Measurements from ENCODE around the gene ENDOU.

ENDOU gene

GRCh38 chr12:47729233-47729632, 3.9 kb upstream of the ENDOU start:
- no peak overlapping the region for H3K4me3 ChIP-seq (ENCODE audit: low read length)
- no peak for TF ChIP-seq ZNF274 (IDR thresholded peaks at IDR 0.05; ENCODE audit: low read depth, low read length)

DNA sequence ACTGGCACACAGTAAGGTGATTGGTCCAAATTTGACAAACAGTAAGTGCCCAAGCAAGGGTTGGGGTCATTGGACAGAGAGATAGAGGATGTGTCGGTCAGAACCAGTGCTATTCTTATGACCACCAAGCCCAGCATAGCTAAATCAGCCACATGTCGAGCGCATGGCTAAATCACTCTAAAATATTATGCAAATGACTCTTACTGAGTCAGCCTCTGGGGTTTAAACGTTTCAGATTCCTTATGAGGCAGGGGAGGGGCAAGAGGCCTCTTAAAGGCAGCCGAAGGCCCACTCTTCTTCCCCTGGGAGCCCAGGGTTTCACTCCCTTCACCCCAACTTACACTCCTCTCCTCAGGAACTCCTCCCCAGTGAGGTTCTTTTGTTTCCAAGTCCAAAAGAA, 603 bp upstream of the ENDOU start:
- TF ChIP-seq ZNF274 (IDR thresholded peaks at IDR 0.05; ENCODE audit: low read depth, low read length): no peak
- H3K4me3 ChIP-seq (ENCODE audit: low read length): no peak overlapping the region

GRCh38 chr12:47722941-47723631, 2.2 kb downstream of the ENDOU start:
- no peak for TF ChIP-seq ZNF274 (IDR thresholded peaks at IDR 0.05; ENCODE audit: low read depth, low read length)
- no peak overlapping the region for H3K4me3 ChIP-seq (ENCODE audit: low read length)

- H3K4me3 ChIP-seq (ENCODE audit: low read length): no peak overlapping the region
- TF ChIP-seq ZNF274 (IDR thresholded peaks at IDR 0.05; ENCODE audit: low read depth, low read length): no peak
These were observed 3.0 kb downstream of the ENDOU start for GRCh38 chr12:47722136-47722834.

DNA sequence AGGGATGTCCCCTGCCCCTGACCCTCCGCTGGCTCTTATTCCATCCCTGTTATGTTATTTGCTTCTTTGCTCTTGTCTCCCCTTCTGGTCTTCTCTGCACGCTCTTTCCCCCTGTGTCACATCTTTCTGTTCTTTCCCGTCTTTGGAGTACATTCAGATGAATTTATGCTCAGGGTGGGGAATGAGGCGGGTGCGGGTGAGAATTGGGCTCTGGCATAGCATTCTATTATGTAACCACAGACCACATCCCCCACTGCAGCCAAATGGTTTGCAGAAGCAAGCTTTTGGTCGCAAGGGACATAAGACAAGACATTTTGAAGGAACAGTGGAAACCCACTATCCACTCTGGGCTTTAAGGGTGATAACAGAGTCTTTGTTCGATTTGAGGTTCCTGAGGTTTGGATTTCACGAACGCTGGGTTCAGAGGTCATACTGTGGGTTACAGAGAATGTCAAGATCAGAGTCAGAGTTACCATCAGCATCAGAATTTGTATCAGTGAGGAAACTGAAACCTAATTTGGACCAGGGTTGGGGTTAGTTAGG, 3.8 kb downstream of the ENDOU start:
- no peak for TF ChIP-seq ZNF274 (IDR thresholded peaks at IDR 0.05; ENCODE audit: low read depth, low read length)
- no peak overlapping the region for H3K4me3 ChIP-seq (ENCODE audit: low read length)

DNA sequence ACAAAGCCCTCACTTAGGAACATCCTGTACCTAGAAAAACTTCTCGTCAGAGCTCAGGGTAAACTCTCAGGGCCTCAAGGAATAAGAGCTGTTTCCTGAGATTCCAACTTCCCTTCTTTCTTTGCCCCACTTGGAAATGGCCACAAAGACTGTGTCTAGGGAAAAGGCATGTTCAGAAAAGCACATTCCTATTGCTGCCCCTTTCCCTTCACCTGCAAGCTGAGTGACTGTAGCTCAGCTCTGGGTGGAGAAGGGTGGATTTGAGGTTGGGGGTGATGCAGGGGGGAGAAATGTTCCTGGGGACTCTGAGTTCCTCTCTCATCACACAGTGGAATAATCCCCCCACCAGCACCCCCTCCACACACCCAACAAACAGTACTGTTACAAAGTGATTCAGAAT, 6.8 kb downstream of the ENDOU start:
- no peak overlapping the region for H3K4me3 ChIP-seq (ENCODE audit: low read length)
- TF ChIP-seq ZNF274 (IDR thresholded peaks at IDR 0.05; ENCODE audit: low read depth, low read length): no peak

- no peak overlapping the region for H3K4me3 ChIP-seq (ENCODE audit: low read length)
- TF ChIP-seq ZNF274 (IDR thresholded peaks at IDR 0.05; ENCODE audit: low read depth, low read length): no peak
These were observed 7.7 kb downstream of the ENDOU start for GRCh38 chr12:47717443-47718193.

DNA sequence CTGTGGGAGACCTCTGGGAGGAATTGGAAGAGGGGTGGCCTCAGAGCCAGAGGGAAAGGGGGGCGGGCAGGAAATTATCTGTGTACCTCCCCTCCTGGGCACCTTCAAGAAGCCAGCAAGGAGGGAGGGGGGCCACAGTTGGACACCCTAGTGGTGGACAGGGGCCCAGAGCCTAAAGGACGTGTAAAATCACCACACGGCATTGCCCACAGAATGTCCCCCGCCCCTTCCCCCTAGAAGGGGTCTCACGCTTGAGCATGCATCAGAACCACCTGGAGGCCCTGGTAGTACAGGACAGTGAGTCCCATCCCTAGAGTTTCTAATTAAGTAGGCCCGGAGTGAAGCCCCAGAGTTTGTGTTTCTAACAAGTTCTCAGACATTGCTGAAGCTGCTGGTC, 8.2 kb downstream of the ENDOU start:
- H3K4me3 ChIP-seq (ENCODE audit: low read length): no peak overlapping the region

DNA sequence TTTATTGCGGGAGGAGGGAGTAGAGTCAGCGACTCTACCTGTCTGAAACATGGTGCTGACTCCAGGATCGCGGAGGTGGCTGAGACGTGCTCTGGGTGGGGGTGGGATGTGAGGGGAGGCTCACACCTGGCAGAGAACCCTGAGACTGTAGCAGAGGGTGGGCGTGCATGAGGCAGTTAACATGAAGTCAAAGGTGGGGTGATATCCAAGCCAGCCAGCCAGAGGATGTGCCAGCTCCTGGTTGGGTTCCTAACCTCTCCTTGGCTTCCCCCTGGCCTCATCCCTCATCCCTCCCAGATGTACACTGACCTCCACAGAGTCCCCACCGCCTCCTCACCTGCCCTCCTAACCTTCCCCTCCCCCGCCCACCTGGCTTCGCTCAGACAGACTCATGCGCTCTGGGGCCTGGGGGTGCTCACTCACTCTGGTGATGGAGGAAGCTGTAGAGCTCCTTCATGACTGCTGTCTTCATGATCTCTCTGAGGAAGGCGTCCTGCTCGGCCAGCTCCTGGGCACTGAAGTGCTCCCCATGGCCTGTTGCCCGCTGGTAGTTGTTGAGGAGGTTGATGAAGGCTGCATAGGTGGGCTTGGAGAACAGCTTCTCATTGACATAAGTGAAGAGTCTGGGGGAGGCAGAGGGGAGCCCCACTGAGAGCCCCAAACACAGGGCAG, 9.3 kb downstream of the ENDOU start:
- no peak overlapping the region for H3K4me3 ChIP-seq (ENCODE audit: low read length)
- no peak for TF ChIP-seq ZNF274 (IDR thresholded peaks at IDR 0.05; ENCODE audit: low read depth, low read length)

More for the DNA sequence above, 8.2 kb downstream of the ENDOU start:
- TF ChIP-seq ZNF274 (IDR thresholded peaks at IDR 0.05; ENCODE audit: low read depth, low read length): no peak

GRCh38 chr12:47715393-47715876, 9.9 kb downstream of the ENDOU start:
- no peak for TF ChIP-seq ZNF274 (IDR thresholded peaks at IDR 0.05; ENCODE audit: low read depth, low read length)
- H3K4me3 ChIP-seq (ENCODE audit: low read length): no peak overlapping the region

DNA sequence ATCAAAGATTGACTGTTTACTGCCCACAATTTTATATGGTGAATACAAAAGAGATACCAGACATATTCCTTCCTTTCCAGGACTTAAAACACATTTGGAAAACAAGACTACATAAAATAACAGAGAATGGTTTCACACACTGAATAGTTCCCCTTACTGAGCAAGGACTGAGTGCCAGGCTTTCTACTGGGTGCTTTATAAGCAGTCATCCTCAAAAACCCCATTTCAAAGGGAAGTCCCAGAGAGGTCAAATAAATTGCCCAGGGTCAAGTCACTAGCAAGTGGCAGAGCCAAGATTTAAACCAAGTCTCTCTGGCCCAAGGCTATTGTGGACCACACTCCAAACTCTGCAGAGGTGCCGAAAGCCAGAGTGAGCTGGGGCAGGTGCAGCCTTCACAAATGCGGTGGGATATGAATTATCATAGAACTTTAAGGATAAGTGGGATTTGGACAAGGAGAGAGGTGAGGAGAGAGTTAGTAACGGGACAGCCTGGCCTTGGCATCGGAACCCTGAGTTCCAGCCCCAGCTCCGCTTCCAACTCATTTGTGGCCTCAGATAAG, 10.4 kb downstream of the ENDOU start:
- TF ChIP-seq ZNF274 (IDR thresholded peaks at IDR 0.05; ENCODE audit: low read depth, low read length): no peak
- no peak overlapping the region for H3K4me3 ChIP-seq (ENCODE audit: low read length)

GRCh38 chr12:47712171-47712570, 13.1 kb downstream of the ENDOU start:
- H3K4me3 ChIP-seq (ENCODE audit: low read length): no peak overlapping the region
- TF ChIP-seq ZNF274 (IDR thresholded peaks at IDR 0.05; ENCODE audit: low read depth, low read length): no peak

DNA sequence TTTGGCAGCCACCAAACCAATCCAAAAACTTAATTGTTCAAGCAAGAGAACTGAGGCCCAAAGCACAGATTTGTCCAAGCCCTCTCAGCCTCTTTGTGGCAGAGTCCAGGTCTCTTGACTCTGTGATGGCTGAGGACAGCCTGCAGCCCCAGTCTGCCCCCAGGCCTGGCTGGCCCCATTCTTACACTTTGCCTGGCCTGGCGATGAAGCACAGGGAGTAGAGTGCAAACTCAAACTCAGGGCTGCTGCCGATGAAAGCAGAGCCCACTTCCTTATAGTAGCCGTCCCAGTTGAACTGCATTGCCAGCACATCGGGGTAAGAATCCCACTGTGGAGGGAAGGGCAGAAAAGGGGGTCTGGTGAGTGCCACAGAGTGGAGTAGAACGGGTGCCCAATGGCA, 13.8 kb downstream of the ENDOU start:
- no peak overlapping the region for H3K4me3 ChIP-seq (ENCODE audit: low read length)

GRCh38 chr12:47710278-47710677, 15.0 kb downstream of the ENDOU start:
- no peak for TF ChIP-seq ZNF274 (IDR thresholded peaks at IDR 0.05; ENCODE audit: low read depth, low read length)
- no peak overlapping the region for H3K4me3 ChIP-seq (ENCODE audit: low read length)

More for the DNA sequence above, 13.8 kb downstream of the ENDOU start:
- no peak for TF ChIP-seq ZNF274 (IDR thresholded peaks at IDR 0.05; ENCODE audit: low read depth, low read length)
